DND-41 (cell line): Measurements from ENCODE around the gene ZSWIM5.
"Not testable (repeated sequence)": the region's sequence is repeated elsewhere in the genome, so short reads cannot be mapped to it uniquely, and the experiment has no call there.

ENCODE experiments used
- ATAC-seq: fragments of 200-7000 bp; cut with Tn5 transposase; 3 replicates; pipeline ENCODE4 v1.9.1; 2021; ENCODE audit warnings: low read depth; ENCODE audit not compliant: insufficient read depth
- DNase-seq: peaks from one replicate; pipeline ENCODE4 v3.0.0-alpha.2; 2020
- H2AFZ ChIP-seq: 2 replicates; pipeline ENCODE4 v1.6.0; 2012; ENCODE audit warnings: low read depth, low read length
- H3K27ac ChIP-seq: 2 replicates; pipeline ENCODE4 v1.5.1; 2012; ENCODE audit warnings: low read length, inconsistent platforms
- H3K27me3 ChIP-seq: fragments of 200-600 bp; sonication (generic); 2 replicates; pipeline ENCODE4 v1.6.0; 2012; ENCODE audit warnings: low read length, mild to moderate bottlenecking, inconsistent platforms; ENCODE audit not compliant: insufficient read depth, poor library complexity
- H3K36me3 ChIP-seq: 2 replicates; pipeline ENCODE4 v1.5.1; 2012; ENCODE audit warnings: low read length, inconsistent platforms; ENCODE audit not compliant: insufficient read depth
- H3K4me1 ChIP-seq: 2 replicates; pipeline ENCODE4 v1.5.1; 2012; ENCODE audit warnings: mild to moderate bottlenecking, low read length; ENCODE audit not compliant: insufficient read depth
- H3K4me2 ChIP-seq: 2 replicates; pipeline ENCODE4 v1.6.0; 2012; ENCODE audit warnings: mild to moderate bottlenecking, moderate library complexity, low read length, inconsistent platforms; ENCODE audit not compliant: insufficient read depth
- H3K4me3 ChIP-seq, 2 experiments: fragments of 200-600 bp in 1 of 2; shearing (Covaris generic) in 1 of 2; 2 replicates each; pipeline ENCODE4 v1.5.1; 2012 to 2016; ENCODE audit warnings: inconsistent platforms in 2 of 2, low read length in 2 of 2, mild to moderate bottlenecking in 2 of 2, low read depth in 1 of 2, moderate library complexity in 1 of 2
- H3K79me2 ChIP-seq: 2 replicates; pipeline ENCODE4 v1.6.0; 2012; ENCODE audit warnings: low read length, inconsistent platforms; ENCODE audit not compliant: insufficient read depth
- H3K9ac ChIP-seq: 2 replicates; pipeline ENCODE4 v1.6.0; 2012; ENCODE audit warnings: low read depth, mild to moderate bottlenecking, inconsistent platforms, low read length, moderate library complexity
- H3K9me3 ChIP-seq: 2 replicates; pipeline ENCODE4 v1.5.1; 2012; ENCODE audit warnings: low read length, moderate library complexity, mild to moderate bottlenecking, inconsistent platforms; ENCODE audit not compliant: insufficient read depth, severe bottlenecking
- H4K20me1 ChIP-seq: 2 replicates; pipeline ENCODE4 v1.6.0; 2012; ENCODE audit warnings: low read length; ENCODE audit not compliant: insufficient read depth
- EZH2 ChIP-seq: IDR thresholded peaks from 3 replicates; pipeline ENCODE4 v1.6.1; 2012; ENCODE audit warnings: borderline replicate concordance, low read depth, mild to moderate bottlenecking, moderate library complexity, low read length, inconsistent platforms; ENCODE audit not compliant: severe bottlenecking
- TF ChIP-seq, protein P1 (sequence below): IDR thresholded peaks from 2 replicates; pipeline ENCODE4 v1.5.1; 2012; ENCODE audit warnings: borderline replicate concordance, low read length, moderate library complexity, mild to moderate bottlenecking; ENCODE audit not compliant: poor library complexity, severe bottlenecking; ENCODE audit errors: extremely low read depth

ZSWIM5 gene

DNA sequence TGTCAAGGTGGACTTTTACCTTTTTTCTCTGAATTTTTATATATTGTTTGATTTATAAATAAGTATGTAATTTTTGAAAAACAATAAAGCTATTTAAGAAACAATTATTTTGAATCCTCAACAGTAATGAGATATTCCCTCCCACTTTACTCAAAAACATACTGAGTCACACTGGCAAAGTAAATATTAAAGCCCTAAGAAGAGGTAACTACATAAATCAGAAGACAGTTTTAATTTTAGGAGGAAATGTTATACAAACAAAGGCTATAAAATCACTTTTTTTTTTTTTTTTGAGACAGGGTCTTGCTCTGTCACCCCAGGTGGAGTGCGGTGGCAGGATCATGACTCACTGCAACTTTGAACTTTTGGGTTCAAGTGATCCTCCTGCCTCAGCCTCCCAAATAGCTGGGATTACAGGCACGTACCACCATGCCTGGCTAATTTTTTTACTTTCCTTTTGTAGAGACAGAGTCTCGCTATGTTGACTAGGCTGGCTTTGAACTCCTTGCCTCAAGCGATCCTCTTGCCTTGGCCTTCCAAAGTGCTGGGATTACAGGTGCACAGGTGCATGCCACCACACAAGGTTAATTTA is 36.2 kb downstream of the ZSWIM5 start:
- no peaks in the 10 kb centered on the region for H3K9me3 ChIP-seq
- H3K4me3 ChIP-seq, result no peak overlapping the region
- no peaks in the 10 kb centered on the region for H3K36me3 ChIP-seq
- H3K27me3 ChIP-seq, result peaks cover 4% of the 10 kb centered on the region
- no peak overlapping the region for H2AFZ ChIP-seq
- H3K9ac ChIP-seq, result no peak overlapping the region
- DNase-seq (no peak), ATAC-seq (no peak)
- TF ChIP-seq, protein P1, sequence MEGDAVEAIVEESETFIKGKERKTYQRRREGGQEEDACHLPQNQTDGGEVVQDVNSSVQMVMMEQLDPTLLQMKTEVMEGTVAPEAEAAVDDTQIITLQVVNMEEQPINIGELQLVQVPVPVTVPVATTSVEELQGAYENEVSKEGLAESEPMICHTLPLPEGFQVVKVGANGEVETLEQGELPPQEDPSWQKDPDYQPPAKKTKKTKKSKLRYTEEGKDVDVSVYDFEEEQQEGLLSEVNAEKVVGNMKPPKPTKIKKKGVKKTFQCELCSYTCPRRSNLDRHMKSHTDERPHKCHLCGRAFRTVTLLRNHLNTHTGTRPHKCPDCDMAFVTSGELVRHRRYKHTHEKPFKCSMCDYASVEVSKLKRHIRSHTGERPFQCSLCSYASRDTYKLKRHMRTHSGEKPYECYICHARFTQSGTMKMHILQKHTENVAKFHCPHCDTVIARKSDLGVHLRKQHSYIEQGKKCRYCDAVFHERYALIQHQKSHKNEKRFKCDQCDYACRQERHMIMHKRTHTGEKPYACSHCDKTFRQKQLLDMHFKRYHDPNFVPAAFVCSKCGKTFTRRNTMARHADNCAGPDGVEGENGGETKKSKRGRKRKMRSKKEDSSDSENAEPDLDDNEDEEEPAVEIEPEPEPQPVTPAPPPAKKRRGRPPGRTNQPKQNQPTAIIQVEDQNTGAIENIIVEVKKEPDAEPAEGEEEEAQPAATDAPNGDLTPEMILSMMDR, result no peak
- no peak for TF ChIP-seq EZH2
- no peaks in the 10 kb centered on the region for H3K4me1 ChIP-seq
- H3K4me2 ChIP-seq, result no peak overlapping the region
- H3K79me2 ChIP-seq, result no peaks in the 10 kb centered on the region
- no peaks in the 10 kb centered on the region for H4K20me1 ChIP-seq
- no peak overlapping the region for H3K27ac ChIP-seq

DNA sequence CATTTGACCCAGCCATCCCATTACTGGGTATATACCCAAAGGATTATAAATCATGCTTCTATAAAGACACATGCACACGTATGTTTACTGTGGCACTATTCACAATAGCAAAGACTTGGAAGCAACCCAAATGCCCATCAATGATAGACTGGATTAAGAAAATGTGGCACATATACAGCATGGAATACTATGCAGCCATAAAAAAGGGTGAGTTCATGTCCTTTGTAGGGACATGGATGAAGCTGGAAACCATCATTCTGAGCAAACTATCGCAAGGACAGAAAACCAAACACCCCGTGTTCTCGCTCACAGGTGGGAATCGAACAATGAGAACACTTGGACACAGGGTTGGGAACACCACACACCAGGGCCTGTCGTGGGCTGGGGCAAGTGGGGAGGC is 38.5 kb downstream of the ZSWIM5 start:
- H3K4me1 ChIP-seq, H3K36me3 ChIP-seq, H3K4me2 ChIP-seq, H2AFZ ChIP-seq, H3K4me3 ChIP-seq, H4K20me1 ChIP-seq, H3K9me3 ChIP-seq, H3K9ac ChIP-seq, H3K27ac ChIP-seq, DNase-seq, H3K79me2 ChIP-seq, ATAC-seq, H3K27me3 ChIP-seq: not testable (repeated sequence)

DNA sequence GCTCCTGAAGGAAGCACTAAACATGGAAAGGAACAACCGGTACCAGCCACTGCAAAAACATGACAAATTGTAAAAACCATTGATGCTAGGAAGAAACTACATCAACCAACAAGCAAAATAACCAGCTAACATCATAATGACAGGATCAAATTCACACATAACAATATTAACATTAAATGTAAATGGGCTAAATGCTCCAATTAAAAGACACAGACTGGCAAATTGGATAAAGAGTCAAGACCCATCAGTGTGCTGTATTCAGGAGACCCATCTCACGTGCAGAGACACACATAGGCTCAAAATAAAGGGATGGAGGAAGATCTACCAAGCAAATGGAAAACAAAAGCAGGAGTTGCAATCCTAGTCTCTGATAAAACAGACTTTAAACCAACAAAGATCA is 42.1 kb downstream of the ZSWIM5 start:
- H4K20me1 ChIP-seq, H3K79me2 ChIP-seq, H3K4me2 ChIP-seq, H3K9ac ChIP-seq, H3K27ac ChIP-seq, DNase-seq, H3K4me3 ChIP-seq, ATAC-seq, H3K4me1 ChIP-seq, H2AFZ ChIP-seq, H3K27me3 ChIP-seq, H3K9me3 ChIP-seq, H3K36me3 ChIP-seq: not testable (repeated sequence)

DNA sequence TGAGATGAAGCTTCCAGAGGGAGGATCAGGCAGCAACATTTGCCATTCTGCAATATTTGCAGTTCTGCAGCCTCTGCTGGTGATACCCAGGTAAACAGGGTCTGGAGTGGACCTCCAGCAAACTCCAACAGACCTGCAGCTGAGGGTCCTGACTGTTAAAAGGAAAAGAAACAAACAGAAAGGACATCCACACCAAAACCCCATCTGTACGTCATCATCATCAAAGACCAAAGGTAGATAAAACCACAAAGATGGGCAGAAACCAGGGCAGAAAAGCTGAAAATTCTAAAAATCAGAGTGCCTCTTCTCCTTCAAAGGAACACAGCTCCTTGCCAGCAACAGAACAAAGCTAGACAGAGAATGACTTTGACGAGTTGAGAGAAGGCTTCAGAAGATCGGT is 43.3 kb downstream of the ZSWIM5 start:
- H3K9me3 ChIP-seq, H3K79me2 ChIP-seq, H3K9ac ChIP-seq, H3K4me2 ChIP-seq, H3K4me1 ChIP-seq, H3K4me3 ChIP-seq, DNase-seq, H3K36me3 ChIP-seq, H4K20me1 ChIP-seq, H3K27me3 ChIP-seq, H2AFZ ChIP-seq, ATAC-seq, H3K27ac ChIP-seq: not testable (repeated sequence)

DNA sequence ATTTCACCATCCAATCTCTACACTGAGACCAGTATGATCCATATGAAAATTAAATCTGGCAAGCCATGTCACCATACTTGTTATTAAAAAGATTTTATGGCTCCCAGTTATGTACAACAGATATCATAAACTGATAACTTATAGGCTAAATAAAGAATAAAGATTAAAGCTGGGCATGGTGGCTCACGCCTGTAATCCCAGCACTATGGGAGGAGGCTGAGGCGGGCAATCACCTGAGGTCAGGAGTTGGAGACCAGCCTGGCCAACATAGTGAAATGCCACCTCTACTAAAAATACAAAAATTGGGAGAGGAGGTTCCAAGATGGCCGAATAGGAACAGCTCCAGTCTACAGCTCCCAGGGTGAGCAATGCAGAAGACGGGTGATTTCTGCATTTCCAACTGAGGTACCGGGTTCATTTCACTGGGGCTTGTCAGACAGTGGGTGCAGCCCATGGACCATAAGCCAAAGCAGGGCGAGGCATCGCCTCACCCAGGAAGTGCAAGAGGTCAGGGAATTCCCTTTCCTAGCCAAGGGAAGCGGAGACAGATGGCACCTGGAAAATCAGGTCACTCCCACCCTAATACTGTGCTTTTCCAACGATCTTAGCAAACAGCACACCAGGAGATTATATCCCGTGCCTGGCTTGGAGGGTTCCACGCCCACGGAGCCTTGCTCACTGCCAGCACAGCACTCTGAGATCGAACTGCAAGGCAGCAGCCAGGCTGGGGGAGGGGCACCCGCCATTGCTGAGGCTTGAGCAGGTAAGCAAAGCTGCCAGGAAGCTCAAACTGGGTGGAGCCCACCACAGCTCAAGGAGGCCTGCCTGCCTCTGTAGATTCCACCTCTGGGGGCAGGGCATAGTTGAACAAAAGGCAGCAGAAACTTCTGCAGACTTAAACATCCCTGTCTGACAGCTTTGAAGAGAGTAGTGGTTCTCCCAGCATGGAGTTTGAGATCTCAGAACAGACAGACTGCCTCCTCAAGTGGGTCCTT is 44.1 kb downstream of the ZSWIM5 start:
- not testable (repeated sequence) for ATAC-seq, H3K27ac ChIP-seq, H3K79me2 ChIP-seq, H3K27me3 ChIP-seq, DNase-seq, H3K4me1 ChIP-seq, H3K36me3 ChIP-seq, H3K4me2 ChIP-seq, H3K9me3 ChIP-seq, H4K20me1 ChIP-seq, H3K9ac ChIP-seq, H3K4me3 ChIP-seq, H2AFZ ChIP-seq
